Heart right ventricle (tissue), 16 donors: Measurements from ENCODE around the gene OGDH. TPM values are rescaled to one million over a fixed set of nuclear protein-coding genes. Genes with fewer than 3 reads are reported as not detected.
"Not testable (repeated sequence)": the region's sequence is repeated elsewhere in the genome, so short reads cannot be mapped to it uniquely, and the experiment has no call there.

ENCODE experiments used
- ATAC-seq, 8 donors: fragments of 200-7000 bp; cut with Tn5 transposase; one replicate each; pipeline ENCODE4 v1.9.1; 2020; ENCODE audit warnings: mild to moderate bottlenecking in 8 of 8, moderate library complexity in 8 of 8, moderate number of reproducible peaks in 1 of 8
- DNase-seq, 2 donors: peaks; one replicate each; pipeline ENCODE4 v3.0.0-alpha.2; 2020
- H3K27ac ChIP-seq, 10 donors: fragments of 200-600 bp; sonication (generic) in 2 of 10; one replicate each; pipeline versions ENCODE4 v1.5.0 to v1.8.0; 2020 to 2022; ENCODE audit warnings: mild to moderate bottlenecking in 3 of 10
- H3K27me3 ChIP-seq, 7 donors: fragments of 200-600 bp; one replicate each; pipeline ENCODE4 v1.8.0; 2021 to 2022; ENCODE audit warnings: mild to moderate bottlenecking in 2 of 7
- H3K36me3 ChIP-seq, 9 donors: fragments of 200-600 bp; sonication (generic) in 1 of 9; one replicate each; pipeline versions ENCODE4 v1.5.0 to v1.8.0; 2020 to 2022; ENCODE audit warnings: mild to moderate bottlenecking in 2 of 9
- H3K4me1 ChIP-seq, 9 donors: fragments of 200-600 bp; sonication (generic) in 1 of 9; one replicate each; pipeline versions ENCODE4 v1.5.0 to v1.8.0; 2020 to 2022; ENCODE audit warnings: mild to moderate bottlenecking in 4 of 9
- H3K4me3 ChIP-seq, 10 donors: fragments of 200-600 bp; sonication (generic) in 2 of 10; one replicate each; pipeline versions ENCODE4 v1.5.0 to v1.8.0; 2020 to 2022; ENCODE audit warnings: mild to moderate bottlenecking in 7 of 10, moderate library complexity in 2 of 10
- H3K9me3 ChIP-seq, 11 donors: fragments of 200-600 bp in 10 of 11; sonication (generic) in 2 of 11; one replicate each; pipeline versions ENCODE4 v1.5.0 to v1.8.0; 2013 to 2022; ENCODE audit warnings: mild to moderate bottlenecking in 2 of 11, control low read depth in 1 of 11, moderate library complexity in 1 of 11
- CTCF ChIP-seq, 9 donors: fragments of 200-600 bp; sonication (generic) in 2 of 9; IDR thresholded peaks; one replicate each; pipeline versions ENCODE4 v1.5.0 to v1.8.0; 2021 to 2022; ENCODE audit warnings: antibody characterized with exemption in 9 of 9, mild to moderate bottlenecking in 5 of 9, moderate library complexity in 1 of 9
- WGBS, 2 donors: extraction: QIAGEN DNeasy Blood & Tissue Kit; methylation state at CpG; one replicate each; pipeline ENCODE4 v1.1.7; 2013; ENCODE audit warnings: inconsistent platforms in 1 of 2; 5-methylcytosine and 5-hydroxymethylcytosine counted together
- intact Hi-C, 10 donors: fragments of 100-400 bp; cut with DNase I; formaldehyde crosslinking; loops; one replicate each; pipeline versions ENCODE4 v1.11.1 to v1.14.2; 2022
- polyA plus RNA-seq, 2 donors: library from polyadenylated mRNA; stranded (reverse); fragments of 200-250 nt; gene quantifications; one replicate each; pipeline ENCODE4 v1.2.3, GENCODE V29; 2013
- total RNA-seq, 10 donors: library from RNA; stranded (reverse); fragmentation: NEBNext Ultra II Directional in 3 of 10; extraction: Animal tissue kit (Norgen Biotek cat#: 25700) in 3 of 10; gene quantifications; one replicate each; pipeline versions ENCODE4 v1.2.1 to v1.2.4, GENCODE V29; 2021 to 2023
- donor health status: Arrhythmogenic right ventricular cardiomyopathy.
- donor health status: ischemic (EF 13 %, LVEDD 7.1; RV severe dilation, severe dysfunction).
- donor health status: healthy with polysubstance abuse.
- donor health status: DM: no; HTN: yes; CAD: no.
- donor health status: DM: no; HTN: no; CAD: no.
- donor health status: ischemic (EF 25% LVEDD 6.9; RV normal size, moderate dysfunction).
- donor health status: ischemic (EF 25% LVEDD 5.7; RV mildly dilated, moderate dysfunction).
- donor health status: healthy.
- donor health status: DM: yes; HTN: yes; CAD: no.
- donor health status: Ischemic cardiomyopathy.
- donor health status: ischemic (EF 35%, LVEDD 5.7; RV mildly dilated, moderate dysfunction).
- donor health status: nonischemic (EF 11% LVEDD 7.7; RV severe dilation, severe dysfunction).
- donor health status: DM: yes; HTN: yes; CAD: no.
- donor health status: PGD.
- donor health status: ischemic (EF 29% LVEDD 5.4; RV normal size, mild dysfunction).
- donor health status: nonischemic (EF 23%, LVEDD 6.1; RV moderate dilation, normal function).

OGDH gene
- total and polyA plus RNA-seq, 12 donors: 202 to 724 (median 672) TPM

- no peak for DNase-seq
- H3K9me3 ChIP-seq: peaks cover 0 to 5% (median 0%) of the 10 kb centered on the region in 11 donors
- no peak for ATAC-seq
- 92 to 93% methylated on average over 5 of the region's 5 CpGs for WGBS, 2 donors
- peaks cover 0 to 15% (median 0%) of the 10 kb centered on the region in 9 donors for H3K4me1 ChIP-seq
- TF ChIP-seq CTCF (IDR thresholded peaks at IDR 0.05): no peak
- no peaks in the 10 kb centered on the region for H3K27me3 ChIP-seq
- H3K36me3 ChIP-seq: peaks cover 7 to 99% (median 60%) of the 10 kb centered on the region in 9 donors
- intact Hi-C loops: loop anchor here in 4 of 10 donors (10.0 kb wide), 4 partner anchors 91 to 119 kb away; partner anchors contain the start of gene OGDH (in 1 of the 4)
- peak overlapping the region in 1 of 10 donors; percentile 67 for H3K27ac ChIP-seq
- H3K4me3 ChIP-seq: no peak overlapping the region
Observed at GRCh38 chr7:44695756-44696155, 89.3 kb downstream of the OGDH start.

GRCh38 chr7:44696728-44697127, 90.3 kb downstream of the OGDH start:
- no peak for ATAC-seq
- TF ChIP-seq CTCF (IDR thresholded peaks at IDR 0.05): no peak
- intact Hi-C loops: loop anchor here in 4 of 10 donors (10.0 kb wide), 4 partner anchors 92 to 118 kb away; partner anchors contain the start of gene OGDH (in 1 of the 4)

GRCh38 chr7:44697136-44698045, 91.0 kb downstream of the OGDH start:
- peaks cover 0 to 22% (median 6%) of the 10 kb centered on the region in 9 donors for H3K4me1 ChIP-seq
- WGBS, 2 donors: 96% methylated on average over 20 of the region's 20 CpGs
- peaks cover 0 to 5% (median 0%) of the 10 kb centered on the region in 11 donors for H3K9me3 ChIP-seq
- no peak overlapping the region for H3K27ac ChIP-seq
- no peaks in the 10 kb centered on the region for H3K27me3 ChIP-seq
- DNase-seq (no peak), ATAC-seq (no peak)
- no peak overlapping the region for H3K4me3 ChIP-seq
- intact Hi-C loops: loop anchor here in 4 of 10 donors (10.0 kb wide), 4 partner anchors 93 to 117 kb away; partner anchors contain the start of gene OGDH (in 1 of the 4)
- TF ChIP-seq CTCF (IDR thresholded peaks at IDR 0.05): no peak
- H3K36me3 ChIP-seq: peaks cover 7 to 99% (median 69%) of the 10 kb centered on the region in 9 donors

More at GRCh38 chr7:44696728-44697127, 90.3 kb downstream of the OGDH start:
- Histone ChIP-seq H3K9me3 (peaks cover 0 to 5% (median 0%) of the 10 kb centered on the region in 11 donors), H3K4me3 (no peak overlapping the region), H3K27ac (peak overlapping the region in 1 of 10 donors; percentile 22), H3K27me3 (no peaks in the 10 kb centered on the region), H3K4me1 (peaks cover 0 to 18% (median under 1%) of the 10 kb centered on the region in 9 donors), H3K36me3 (peaks cover 7 to 100% (median 65%) of the 10 kb centered on the region in 9 donors)
- WGBS, 2 donors: 96 to 97% methylated on average over 15 of the region's 15 CpGs
- DNase-seq: no peak

- H3K36me3 ChIP-seq: peaks cover 7 to 100% (median 75%) of the 10 kb centered on the region in 9 donors
- peaks cover 0 to 5% (median 0%) of the 10 kb centered on the region in 11 donors for H3K9me3 ChIP-seq
- no peaks in the 10 kb centered on the region for H3K27me3 ChIP-seq
- intact Hi-C loops: loop anchor here in 4 of 10 donors (10.0 kb wide), 4 partner anchors 93 to 117 kb away; partner anchors contain the start of gene OGDH (in 1 of the 4)
- DNase-seq (no peak), ATAC-seq (no peak)
- 98% methylated on average over 13 of the region's 13 CpGs for WGBS, 2 donors
- no peak overlapping the region for H3K4me3 ChIP-seq
- TF ChIP-seq CTCF (IDR thresholded peaks at IDR 0.05): no peak
- H3K27ac ChIP-seq: no peak overlapping the region
- H3K4me1 ChIP-seq: peaks cover 0 to 29% (median 6%) of the 10 kb centered on the region in 9 donors
Observed at GRCh38 chr7:44698046-44698580, 91.7 kb downstream of the OGDH start.

- H3K27me3 ChIP-seq, H3K27ac ChIP-seq, DNase-seq, ATAC-seq, H3K4me3 ChIP-seq, H3K9me3 ChIP-seq: not testable (repeated sequence)
- H3K4me1 ChIP-seq: peaks cover 0 to 24% (median 3%) of the 10 kb centered on the region in 9 donors
- intact Hi-C loops: loop anchor here in 4 of 10 donors (10.0 kb wide), 4 partner anchors 95 to 115 kb away; partner anchors contain the start of gene OGDH (in 1 of the 4)
- H3K36me3 ChIP-seq: peaks cover 7 to 100% (median 79%) of the 10 kb centered on the region in 9 donors
- WGBS, 2 donors: 87 to 93% methylated on average over 2 of the region's 2 CpGs
Observed at GRCh38 chr7:44699598-44699997, 93.2 kb downstream of the OGDH start.
